HepG2 (cell line): ENCODE measurements around the gene NCOA7. TPM values are rescaled to one million over a fixed set of nuclear protein-coding genes. Genes with fewer than 3 reads are reported as not detected.
A peak's percentile ranks its signal among the peaks of the same experiment; 100 is the strongest.

Experiments
- ARID5B ChIP-seq: IDR thresholded peaks from 2 replicates; pipeline ENCODE4 v1.4.0; 2020; ENCODE audit warnings: mild to moderate bottlenecking, missing genetic modification reagents
- CBX5 ChIP-seq: sonication (generic); formaldehyde crosslinking; IDR thresholded peaks from 2 replicates; pipeline ENCODE4 v1.4.0; 2020; ENCODE audit warnings: missing genetic modification reagents, borderline replicate concordance
- CHD2 ChIP-seq: IDR thresholded peaks from 2 replicates; pipeline ENCODE4 v1.6.1; 2011; ENCODE audit warnings: low read depth, low read length, improper control_type of control experiment
- DPF2 ChIP-seq: sonication (generic); formaldehyde crosslinking; IDR thresholded peaks from 2 replicates; pipeline ENCODE4 v1.4.0; 2020; ENCODE audit warnings: mild to moderate bottlenecking, low read depth, missing genetic modification reagents, borderline replicate concordance
- FOXK2 ChIP-seq: fragments of 450-650 bp; IDR thresholded peaks from 2 replicates; pipeline ENCODE4 v1.6.1; 2016
- GATAD2A ChIP-seq: IDR thresholded peaks from 2 replicates; pipeline ENCODE4 v1.6.1; 2016
- HDAC2 ChIP-seq: sonication (generic); formaldehyde crosslinking; IDR thresholded peaks from 2 replicates; pipeline ENCODE4 v1.4.0; 2020; ENCODE audit warnings: missing genetic modification reagents
- HNF4G ChIP-seq, 2 experiments: sonication (generic) in 1 of 2; formaldehyde crosslinking in 1 of 2; IDR thresholded peaks; 2 replicates each; pipeline versions ENCODE4 v1.4.0 to v1.6.1; 2011 to 2020; ENCODE audit warnings: borderline replicate concordance in 2 of 2, low read depth in 2 of 2, mild to moderate bottlenecking in 2 of 2, low read length in 1 of 2, missing genetic modification reagents in 1 of 2, moderate library complexity in 1 of 2
- HOXA5 ChIP-seq: sonication (generic); formaldehyde crosslinking; IDR thresholded peaks from 2 replicates; pipeline ENCODE4 v1.4.0; 2020; ENCODE audit warnings: missing genetic modification reagents
- JDP2 ChIP-seq: sonication (generic); formaldehyde crosslinking; IDR thresholded peaks from 2 replicates; pipeline ENCODE4 v1.8.1; 2022; ENCODE audit warnings: missing genetic modification reagents, borderline replicate concordance
- SMARCE1 ChIP-seq: fragments of 450-650 bp; IDR thresholded peaks from 2 replicates; pipeline ENCODE4 v1.6.1; 2017; ENCODE audit warnings: borderline replicate concordance
- SOX13 ChIP-seq, 3 experiments: fragments of 450-650 bp in 1 of 3; sonication (generic) in 1 of 3; formaldehyde crosslinking in 1 of 3; IDR thresholded peaks in 2 of 3; conservative IDR thresholded peaks in 1 of 3; 2 replicates each; pipeline versions ENCODE4 v1.5.0 to v1.6.1; 2016 to 2020; ENCODE audit warnings: antibody characterized with exemption in 1 of 3, mild to moderate bottlenecking in 1 of 3, missing compliant biosample characterization in 1 of 3, missing genetic modification reagents in 1 of 3, moderate library complexity in 1 of 3
- ZC3H13 ChIP-seq: sonication (generic); formaldehyde crosslinking; IDR thresholded peaks from 2 replicates; pipeline ENCODE4 v1.8.1; 2023; ENCODE audit warnings: mild to moderate bottlenecking, missing genetic modification reagents, moderate library complexity
- ZFP37 ChIP-seq: sonication (generic); formaldehyde crosslinking; IDR thresholded peaks from 2 replicates; pipeline ENCODE4 v1.4.0; 2020; ENCODE audit warnings: missing genetic modification reagents, borderline replicate concordance
- ZNF343 ChIP-seq: sonication (generic); formaldehyde crosslinking; IDR thresholded peaks from 2 replicates; pipeline ENCODE4 v1.4.0; 2020; ENCODE audit warnings: mild to moderate bottlenecking, missing genetic modification reagents
- ZNF572 ChIP-seq: sonication (generic); formaldehyde crosslinking; IDR thresholded peaks from 2 replicates; pipeline ENCODE4 v1.5.1; 2020; ENCODE audit warnings: mild to moderate bottlenecking, missing genetic modification reagents
- ZNF616 ChIP-seq: sonication (generic); formaldehyde crosslinking; IDR thresholded peaks from 2 replicates; pipeline ENCODE4 v1.5.0; 2020; ENCODE audit warnings: low read depth, mild to moderate bottlenecking, missing genetic modification reagents
- polyA plus RNA-seq, 8 experiments: library from polyadenylated mRNA; depleted of rRNA in 3 of 8; stranded (reverse) in 7 of 8; unstranded in 1 of 8; fragments of >200 nt; fragmentation: Illumina TruSeq in 4 of 8; extraction: Trizol in 4 of 8; gene quantifications; 2 replicates each; pipeline versions ENCODE4 v1.2.1 to v1.2.3, GENCODE V29; 2011 to 2016; ENCODE audit warnings: low read depth in 4 of 8, missing spikeins in 1 of 8, mixed read lengths in 1 of 8; ENCODE audit not compliant: insufficient read depth in 1 of 8
- total RNA-seq, 5 experiments: library from RNA; depleted of rRNA; stranded (reverse); fragments of >200 nt; fragmentation: Illumina TruSeq; extraction: Trizol; gene quantifications; 2 replicates each; pipeline ENCODE4 v1.2.3, GENCODE V29; 2016; ENCODE audit warnings: low read depth in 1 of 5
- TF ChIP-seq, protein P1 (sequence below): sonication (generic); formaldehyde crosslinking; IDR thresholded peaks from 2 replicates; pipeline ENCODE4 v1.5.0; 2020; ENCODE audit warnings: mild to moderate bottlenecking, missing genetic modification reagents
- TF ChIP-seq, protein P2 (sequence below): sonication (generic); formaldehyde crosslinking; IDR thresholded peaks from 2 replicates; pipeline ENCODE4 v1.4.0; 2020; ENCODE audit warnings: missing genetic modification reagents

The NCOA7 gene
- total and polyA plus RNA-seq, 2 of the 13 experiments (the other 11 are each of a cell fraction or from before 2014, with no cell fraction given): 13.6 to 20.8 TPM

GRCh38 chr6:125918681-125919566 lies 128.2 kb downstream of the NCOA7 start (continued):
- TF ChIP-seq HDAC2 (peak; percentile 91), JDP2 (CRISPR knock-in tag) (no peak), HNF4G (IDR thresholded peaks at IDR 0.05; ENCODE audit: borderline replicate concordance, low read depth, low read length) (peak; percentile 72; the same call in 1 of the 2 replicates), HNF4G (CRISPR knock-in tag; IDR thresholded peaks at IDR 0.05; ENCODE audit: borderline replicate concordance, low read depth) (no peak), GATAD2A (CRISPR knock-in tag) (peak; percentile 90), SOX13 (IDR thresholded peaks at IDR 0.05) (peak; percentile 92), SOX13 (CRISPR knock-in tag; conservative IDR thresholded peaks at IDR 0.05 in 1 of 2, IDR thresholded peaks at IDR 0.05 in 1 of 2) (peak in 1 of 2 experiments; percentile 98; a peak in 2 of 4 replicates), ZC3H13 (CRISPR knock-in tag) (no peak), FOXK2 (0 out of 2 replicates have a peak, but pooled peaks have one; percentile 9), CBX5 (CRISPR knock-in tag) (no peak), DPF2 (CRISPR knock-in tag) (no peak; the same call in 1 of the 2 replicates), ZFP37 (CRISPR knock-in tag) (no peak), ARID5B (CRISPR knock-in tag) (peak; percentile 88), ZNF343 (no peak), SMARCE1 (no peak), ZNF616 (no peak), ZNF572 (CRISPR knock-in tag) (no peak), HOXA5 (CRISPR knock-in tag) (peak; percentile 62; the same call in 1 of the 2 replicates), CHD2 (no peak)
- TF ChIP-seq, protein P1, sequence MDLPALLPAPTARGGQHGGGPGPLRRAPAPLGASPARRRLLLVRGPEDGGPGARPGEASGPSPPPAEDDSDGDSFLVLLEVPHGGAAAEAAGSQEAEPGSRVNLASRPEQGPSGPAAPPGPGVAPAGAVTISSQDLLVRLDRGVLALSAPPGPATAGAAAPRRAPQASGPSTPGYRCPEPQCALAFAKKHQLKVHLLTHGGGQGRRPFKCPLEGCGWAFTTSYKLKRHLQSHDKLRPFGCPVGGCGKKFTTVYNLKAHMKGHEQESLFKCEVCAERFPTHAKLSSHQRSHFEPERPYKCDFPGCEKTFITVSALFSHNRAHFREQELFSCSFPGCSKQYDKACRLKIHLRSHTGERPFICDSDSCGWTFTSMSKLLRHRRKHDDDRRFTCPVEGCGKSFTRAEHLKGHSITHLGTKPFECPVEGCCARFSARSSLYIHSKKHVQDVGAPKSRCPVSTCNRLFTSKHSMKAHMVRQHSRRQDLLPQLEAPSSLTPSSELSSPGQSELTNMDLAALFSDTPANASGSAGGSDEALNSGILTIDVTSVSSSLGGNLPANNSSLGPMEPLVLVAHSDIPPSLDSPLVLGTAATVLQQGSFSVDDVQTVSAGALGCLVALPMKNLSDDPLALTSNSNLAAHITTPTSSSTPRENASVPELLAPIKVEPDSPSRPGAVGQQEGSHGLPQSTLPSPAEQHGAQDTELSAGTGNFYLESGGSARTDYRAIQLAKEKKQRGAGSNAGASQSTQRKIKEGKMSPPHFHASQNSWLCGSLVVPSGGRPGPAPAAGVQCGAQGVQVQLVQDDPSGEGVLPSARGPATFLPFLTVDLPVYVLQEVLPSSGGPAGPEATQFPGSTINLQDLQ (CRISPR knock-in tag): no peak
- TF ChIP-seq, protein P2, sequence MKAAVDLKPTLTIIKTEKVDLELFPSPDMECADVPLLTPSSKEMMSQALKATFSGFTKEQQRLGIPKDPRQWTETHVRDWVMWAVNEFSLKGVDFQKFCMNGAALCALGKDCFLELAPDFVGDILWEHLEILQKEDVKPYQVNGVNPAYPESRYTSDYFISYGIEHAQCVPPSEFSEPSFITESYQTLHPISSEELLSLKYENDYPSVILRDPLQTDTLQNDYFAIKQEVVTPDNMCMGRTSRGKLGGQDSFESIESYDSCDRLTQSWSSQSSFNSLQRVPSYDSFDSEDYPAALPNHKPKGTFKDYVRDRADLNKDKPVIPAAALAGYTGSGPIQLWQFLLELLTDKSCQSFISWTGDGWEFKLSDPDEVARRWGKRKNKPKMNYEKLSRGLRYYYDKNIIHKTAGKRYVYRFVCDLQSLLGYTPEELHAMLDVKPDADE: no peak
